Measurements from ENCODE around the gene RAPGEF1.

The RAPGEF1 gene

DNA sequence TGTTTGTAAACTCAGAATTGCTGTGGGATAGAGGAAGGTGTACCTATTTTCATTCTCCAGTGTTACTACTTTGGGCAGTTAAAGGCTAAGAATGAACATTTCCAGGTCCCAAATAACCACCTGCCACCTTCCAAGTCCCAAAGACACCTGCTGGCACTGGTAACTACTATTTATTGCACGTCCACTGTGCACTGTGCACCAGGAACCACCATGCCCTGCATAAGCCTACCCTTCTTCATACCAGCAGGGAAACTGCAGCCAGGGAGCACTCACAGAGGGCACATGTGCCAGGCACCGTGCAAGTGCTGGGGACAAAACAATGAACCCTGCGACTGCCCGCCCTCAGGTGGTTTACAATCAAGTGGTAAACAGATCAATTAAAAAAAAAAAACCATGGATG lies 34.9 kb downstream of the RAPGEF1 start:
- no peak for DNase-seq

- no peak for DNase-seq
Measured at GRCh38 chr9:131704141-131704983, 35.5 kb downstream of the RAPGEF1 start.

- no peak for DNase-seq
Measured at GRCh38 chr9:131703697-131704096, 36.2 kb downstream of the RAPGEF1 start.

GRCh38 chr9:131702911-131703310 lies 37.0 kb downstream of the RAPGEF1 start:
- no peak for DNase-seq

GRCh38 chr9:131701789-131702337 lies 38.0 kb downstream of the RAPGEF1 start:
- no peak for DNase-seq

GRCh38 chr9:131701436-131701781 lies 38.5 kb downstream of the RAPGEF1 start:
- no peak for DNase-seq

- no peak for DNase-seq
Measured at GRCh38 chr9:131700765-131701435, 39.0 kb downstream of the RAPGEF1 start.

DNA sequence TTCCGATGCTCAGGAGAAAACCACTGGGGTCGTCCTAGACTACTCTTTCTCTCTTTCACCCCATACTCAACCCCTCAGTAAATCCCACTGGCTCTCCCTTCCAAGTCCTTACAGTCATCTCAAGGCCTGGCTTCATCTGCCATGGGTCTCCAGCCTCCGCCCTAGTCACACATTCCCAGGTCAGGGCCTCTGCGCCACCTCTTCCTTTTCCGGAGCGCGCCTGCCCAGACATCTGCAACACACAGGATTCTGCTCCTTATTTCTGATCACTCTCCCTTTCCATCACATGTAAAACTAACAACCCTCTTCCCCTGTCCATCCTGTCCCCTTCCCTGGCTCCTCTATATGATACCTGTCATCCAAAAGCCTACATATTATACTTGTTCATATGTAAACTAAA lies 39.8 kb downstream of the RAPGEF1 start:
- DNase-seq, result no peak

DNA sequence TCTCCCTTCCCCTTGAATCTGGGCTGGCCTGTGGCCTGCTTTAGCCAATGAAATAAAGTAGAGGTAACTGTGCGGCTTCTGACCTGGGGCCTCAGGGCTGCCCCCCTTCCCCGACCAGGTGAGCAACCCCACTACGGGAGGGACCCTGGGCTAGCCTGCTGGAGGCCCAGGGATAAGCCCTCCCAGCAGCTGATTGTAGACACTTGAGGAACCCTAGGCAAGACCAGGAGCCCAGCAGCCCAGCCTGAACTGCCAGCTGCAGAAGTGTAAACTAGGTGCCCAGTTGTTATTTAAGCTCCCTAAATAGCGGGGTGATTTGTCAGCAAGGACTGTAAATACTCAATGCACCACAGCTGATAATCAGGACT lies 41.3 kb downstream of the RAPGEF1 start:
- DNase-seq, result no peak

- DNase-seq, result no peak
Measured at GRCh38 chr9:131697908-131698617, 41.8 kb downstream of the RAPGEF1 start.

GRCh38 chr9:131697097-131697496 lies 42.8 kb downstream of the RAPGEF1 start:
- no peak for DNase-seq

- DNase-seq, result no peak
Measured at GRCh38 chr9:131695836-131696460, 43.9 kb downstream of the RAPGEF1 start.

DNA sequence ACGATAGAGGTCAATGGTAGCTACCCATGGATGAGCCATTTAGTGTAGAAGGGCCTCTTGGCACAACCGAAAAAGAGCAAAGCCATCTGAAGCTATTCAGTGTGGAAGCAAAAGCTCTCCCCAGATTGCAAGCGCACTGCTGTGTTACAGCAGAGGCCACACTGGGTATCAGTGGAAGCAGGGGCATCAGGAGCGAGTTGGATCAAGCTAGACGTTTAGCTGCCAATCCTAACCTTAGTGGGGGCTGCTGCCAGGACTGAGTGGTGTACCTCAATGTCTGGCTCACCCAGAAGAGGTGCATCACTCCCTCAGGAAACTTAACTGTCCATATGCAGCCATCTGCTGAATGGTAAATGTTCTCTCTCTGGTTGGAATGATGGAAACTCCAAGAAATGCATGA lies 44.5 kb downstream of the RAPGEF1 start:
- DNase-seq, result no peak

GRCh38 chr9:131693651-131694597 lies 46.0 kb downstream of the RAPGEF1 start:
- DNase-seq, result no peak

- no peak for DNase-seq
Measured at GRCh38 chr9:131692612-131693562, 47.0 kb downstream of the RAPGEF1 start.

DNA sequence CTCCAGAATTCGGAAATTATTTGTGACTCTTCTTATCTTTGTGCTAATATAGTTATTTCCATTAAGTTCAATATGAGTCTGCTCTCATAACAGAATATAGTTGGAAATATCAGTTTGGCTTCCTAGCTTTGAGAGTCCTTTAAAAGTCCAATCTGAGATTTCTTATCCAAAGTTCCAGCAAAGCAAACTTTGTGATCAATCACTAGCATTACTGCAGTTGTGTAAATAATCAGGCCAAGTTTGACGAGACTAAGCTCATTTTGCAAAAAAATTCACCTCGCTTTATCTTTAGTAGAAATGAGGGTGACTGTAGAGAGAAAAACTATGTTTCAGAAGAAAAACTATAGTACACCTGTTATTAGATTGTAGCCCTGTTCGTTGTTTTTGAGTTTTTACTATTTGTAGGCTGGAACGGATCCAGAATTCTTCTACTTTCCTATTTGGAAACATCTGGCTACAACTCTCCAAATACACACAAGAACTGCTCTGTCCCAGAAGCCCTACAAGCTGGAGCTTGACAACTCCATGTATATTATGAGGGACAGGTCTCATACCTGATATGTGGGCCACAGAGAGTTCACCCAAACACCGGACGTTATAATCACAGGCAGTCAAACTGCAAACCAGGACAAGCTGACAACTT lies 47.8 kb downstream of the RAPGEF1 start:
- DNase-seq, result no peak

GRCh38 chr9:131690941-131691573 lies 48.8 kb downstream of the RAPGEF1 start:
- DNase-seq, result no peak

DNA sequence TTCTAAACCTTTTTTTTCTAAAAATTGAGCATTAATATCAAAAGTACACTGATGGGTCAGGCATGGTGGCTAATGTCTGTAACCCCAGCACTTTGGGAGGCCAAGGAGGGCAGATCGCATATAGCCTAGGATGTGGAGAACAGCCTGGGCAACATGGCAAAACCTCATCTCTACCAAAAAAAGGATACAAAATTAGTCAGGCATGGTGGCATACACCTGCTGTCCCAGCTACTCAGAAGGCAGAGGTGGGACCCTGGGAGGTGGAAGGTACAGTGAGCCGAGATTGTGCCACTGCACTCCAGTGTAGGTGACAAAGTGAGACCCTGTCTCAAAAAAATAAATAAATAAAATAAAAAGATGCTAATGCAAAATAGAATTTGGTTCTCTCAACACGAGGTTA lies 49.4 kb downstream of the RAPGEF1 start:
- no peak for DNase-seq

GRCh38 chr9:131688377-131688776 lies 51.5 kb downstream of the RAPGEF1 start:
- DNase-seq, result no peak
